GM12801 (cell line): Measurements from ENCODE around the gene NTNG2.

Experiments
- CTCF ChIP-seq: IDR thresholded peaks from one replicate; pipeline ENCODE4 v1.5.1; 2011; ENCODE audit warnings: control low read depth; ENCODE audit not compliant: insufficient read length; ENCODE audit errors: extremely low read depth

The NTNG2 gene

GRCh38 chr9:132176338-132176737 lies 14.5 kb downstream of the NTNG2 start:
- TF ChIP-seq CTCF: no peak

DNA sequence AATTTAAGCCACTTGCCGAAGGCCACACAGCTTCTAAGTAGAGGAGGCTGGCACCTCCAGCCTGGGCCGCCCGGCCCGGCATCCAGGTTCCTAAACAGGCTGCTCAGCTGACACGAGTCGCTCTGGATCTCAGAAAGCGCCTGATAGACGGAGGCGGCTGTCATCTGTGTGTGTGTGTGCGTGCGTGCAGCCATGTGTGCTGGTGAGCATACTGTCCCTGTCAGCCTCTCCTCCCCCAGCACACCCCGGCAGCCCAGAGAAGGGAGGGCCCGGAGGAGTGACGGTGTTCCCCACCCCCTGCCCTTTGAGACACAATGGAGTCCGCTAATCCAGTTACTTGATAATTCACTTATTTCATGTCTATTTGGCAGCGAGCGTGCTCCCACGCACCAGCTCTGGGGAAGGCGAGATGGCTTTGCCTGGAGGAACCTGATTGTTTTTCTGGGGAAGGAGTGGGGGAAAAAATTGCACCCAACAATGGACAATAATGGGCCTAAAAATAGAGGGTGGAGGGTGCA lies 20.0 kb downstream of the NTNG2 start:
- TF ChIP-seq CTCF: no peak

GRCh38 chr9:132182314-132183091 lies 20.6 kb downstream of the NTNG2 start:
- TF ChIP-seq CTCF: no peak

DNA sequence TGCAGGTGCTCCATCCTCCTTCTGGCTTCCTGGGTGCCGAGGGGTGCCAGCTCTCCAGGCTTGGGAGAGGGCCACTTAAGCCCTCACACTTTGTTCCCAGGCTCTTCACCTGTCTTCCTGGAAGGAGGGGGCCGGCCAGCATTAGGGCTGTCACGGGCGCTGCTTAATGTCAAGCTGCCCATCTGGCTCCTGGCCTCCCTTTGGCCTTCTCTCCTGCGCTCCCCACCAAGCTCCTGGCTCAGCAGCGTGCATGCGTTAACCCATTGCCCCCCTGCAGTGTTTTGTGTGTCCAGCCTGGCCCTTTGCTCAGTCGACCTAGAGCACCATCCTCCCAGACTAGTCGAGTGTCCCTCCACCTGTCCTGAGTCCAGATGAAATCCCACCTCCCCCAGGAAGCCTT lies 21.3 kb downstream of the NTNG2 start:
- no peak for TF ChIP-seq CTCF

GRCh38 chr9:132183715-132184114 lies 21.9 kb downstream of the NTNG2 start:
- no peak for TF ChIP-seq CTCF

GRCh38 chr9:132184124-132184523 lies 22.3 kb downstream of the NTNG2 start:
- no peak for TF ChIP-seq CTCF

GRCh38 chr9:132185073-132186009 lies 23.5 kb downstream of the NTNG2 start:
- TF ChIP-seq CTCF: no peak
